T-helper 1 cell treated with Interleukin-12 subunit alpha and Interleukin-12 subunit beta and Interleukin-4 antibody, amounts not matched to agents 30 μg/mL and 1 μg/mL, for 36 hours (primary cell): ENCODE data around the gene EFHD2.
A peak's percentile ranks its signal among the peaks of the same experiment; 100 is the strongest.
"Not testable (repeated sequence)": the region's sequence is repeated elsewhere in the genome, so short reads cannot be mapped to it uniquely, and the experiment has no call there.

Experiments used
- H3K27ac Mint-ChIP-seq: one replicate; pipeline ENCODE4 v1.8.0; 2021; ENCODE audit warnings: mild to moderate bottlenecking, mixed read lengths
- H3K27me3 Mint-ChIP-seq: one replicate; pipeline ENCODE4 v1.8.0; 2021; ENCODE audit warnings: low read depth, mixed read lengths
- H3K36me3 Mint-ChIP-seq: one replicate; pipeline ENCODE4 v1.8.0; 2021; ENCODE audit warnings: low read depth, mixed read lengths
- H3K4me1 Mint-ChIP-seq: one replicate; pipeline ENCODE4 v1.8.0; 2021; ENCODE audit warnings: low read depth, mixed read lengths
- H3K4me3 Mint-ChIP-seq: one replicate; pipeline ENCODE4 v1.8.0; 2021; ENCODE audit warnings: mild to moderate bottlenecking, moderate library complexity, mixed read lengths
- H3K9me3 Mint-ChIP-seq: one replicate; pipeline ENCODE4 v1.8.0; 2021; ENCODE audit warnings: mixed read lengths

Gene EFHD2

DNA sequence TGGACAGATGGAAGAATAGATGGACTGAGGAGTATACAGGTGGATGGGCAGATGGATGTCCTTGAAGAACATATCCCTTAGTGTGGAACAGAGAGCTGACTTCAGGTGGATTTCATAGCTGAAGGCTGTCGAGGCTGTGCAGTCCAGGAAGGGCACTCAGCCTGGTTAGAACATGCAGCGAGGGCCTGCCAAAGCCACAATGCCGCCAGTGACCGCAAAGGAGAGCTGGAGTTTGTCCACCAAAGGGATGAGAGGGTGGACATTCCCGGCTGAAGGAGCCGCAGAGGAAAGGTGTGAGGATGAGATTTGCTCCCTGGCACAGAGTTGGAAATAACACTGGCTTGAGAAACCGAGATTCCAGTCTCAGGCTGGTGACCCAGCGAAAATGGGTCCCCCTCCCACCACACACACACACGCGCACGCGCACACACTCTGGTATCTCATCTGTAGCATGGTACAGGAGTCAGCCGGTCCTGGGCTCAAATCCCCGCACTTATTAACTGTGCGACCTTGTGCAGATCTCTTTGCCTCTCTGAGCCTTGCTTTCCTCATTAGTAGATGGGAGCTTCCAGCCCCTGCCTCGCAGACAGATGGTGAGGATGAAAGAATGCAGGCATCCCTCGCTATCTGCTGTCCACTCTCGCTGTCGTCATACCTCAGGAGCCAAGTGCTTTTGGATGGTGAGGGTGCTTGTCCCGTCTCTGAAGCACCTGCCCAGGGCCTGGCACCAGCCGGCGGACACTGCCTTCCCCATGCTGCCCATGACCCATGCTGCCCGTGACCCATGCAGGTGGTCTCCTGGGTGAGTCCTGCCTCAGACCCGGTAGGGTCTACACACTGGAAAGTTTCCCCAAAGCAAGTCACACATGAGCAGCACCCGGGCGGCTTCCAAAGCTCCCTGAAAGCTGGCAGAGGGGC, 26.8 kb upstream of the EFHD2 start:
- peaks cover 47% of the 10 kb centered on the region for H3K27me3 Mint-ChIP-seq
- H3K27ac Mint-ChIP-seq, result no peak overlapping the region
- no peaks in the 10 kb centered on the region for H3K9me3 Mint-ChIP-seq
- H3K4me3 Mint-ChIP-seq, result no peak overlapping the region
- H3K36me3 Mint-ChIP-seq, result no peaks in the 10 kb centered on the region
- H3K4me1 Mint-ChIP-seq, result peaks cover 9% of the 10 kb centered on the region

DNA sequence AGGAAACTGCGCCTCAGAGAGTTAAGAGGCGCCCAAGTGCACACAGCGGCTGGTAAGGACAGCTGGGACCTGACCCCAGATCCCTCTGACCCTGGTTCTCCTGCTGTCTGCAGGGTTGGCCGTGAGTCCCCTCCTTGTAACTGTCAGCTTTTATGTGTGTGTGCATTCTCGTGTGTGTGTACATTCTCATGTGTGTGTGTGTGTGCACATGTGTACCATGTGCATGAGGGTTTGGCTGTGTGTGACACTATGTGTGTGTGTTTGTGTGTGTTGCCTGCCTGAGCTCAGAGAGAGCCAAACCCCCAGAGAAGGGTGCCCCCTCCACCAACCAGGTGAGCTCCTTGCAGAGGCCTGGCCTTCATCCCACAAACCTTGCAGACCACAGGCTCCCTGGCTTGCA, 25.9 kb upstream of the EFHD2 start:
- Mint-ChIP-seq H3K36me3 (no peaks in the 10 kb centered on the region), H3K27me3 (peaks cover 47% of the 10 kb centered on the region), H3K4me1 (peaks cover 9% of the 10 kb centered on the region)

DNA sequence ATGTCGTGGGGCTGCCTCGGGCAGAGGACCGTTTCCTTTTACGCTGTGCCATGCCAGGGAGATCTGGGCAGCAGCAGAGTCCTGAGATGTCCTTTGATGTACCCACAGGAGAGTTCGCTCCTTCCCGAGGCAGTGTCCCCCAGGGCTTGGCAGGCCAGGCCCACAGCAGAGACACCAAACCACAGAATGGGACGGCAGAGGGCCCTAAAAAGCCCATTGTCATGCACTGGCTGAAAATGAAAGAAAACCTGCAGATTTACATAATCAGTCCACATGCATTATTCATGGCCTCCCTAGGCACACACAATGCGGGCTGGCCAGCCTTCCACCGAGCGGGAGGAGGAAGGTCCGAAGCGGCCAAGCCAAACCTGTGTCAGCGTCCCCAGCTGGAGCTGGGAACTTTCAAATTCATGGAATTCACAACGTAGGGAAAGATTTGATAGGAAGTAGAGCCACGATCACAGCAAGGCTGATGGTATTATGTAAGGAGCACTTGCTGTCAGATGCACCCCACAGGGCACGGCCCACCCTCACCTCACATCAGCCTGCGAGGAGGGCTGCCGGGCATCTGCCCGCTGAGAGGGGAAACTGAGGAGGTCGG, 25.3 kb upstream of the EFHD2 start:
- Mint-ChIP-seq H3K9me3 (no peaks in the 10 kb centered on the region), H3K27me3 (peaks cover 53% of the 10 kb centered on the region), H3K4me3 (peak overlapping the region; percentile 54), H3K36me3 (no peaks in the 10 kb centered on the region), H3K4me1 (peaks cover 9% of the 10 kb centered on the region), H3K27ac (no peak overlapping the region)

More for the DNA sequence above, 25.9 kb upstream of the EFHD2 start:
- no peak overlapping the region for H3K27ac Mint-ChIP-seq
- H3K4me3 Mint-ChIP-seq, result no peak overlapping the region
- no peaks in the 10 kb centered on the region for H3K9me3 Mint-ChIP-seq

DNA sequence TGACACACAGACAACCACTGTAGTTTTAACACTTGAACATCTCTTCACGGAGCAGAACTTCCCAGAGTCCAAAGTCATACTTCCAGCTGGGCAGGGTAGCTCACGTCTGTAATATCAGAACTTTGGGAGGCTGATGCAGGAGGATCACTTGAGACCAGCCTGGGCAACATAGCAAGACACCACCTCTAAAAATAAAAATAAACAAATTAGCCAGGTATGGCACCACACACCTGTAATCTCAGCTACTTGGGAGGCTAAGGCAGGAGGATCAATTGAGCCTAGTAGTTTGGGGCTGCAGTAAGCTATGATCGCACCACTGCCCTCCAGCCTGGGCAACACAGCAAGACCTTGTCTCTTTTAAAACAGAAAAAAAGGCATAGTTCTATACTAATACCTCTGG, 24.3 kb upstream of the EFHD2 start:
- peaks cover 47% of the 10 kb centered on the region for H3K27me3 Mint-ChIP-seq
- no peak overlapping the region for H3K4me3 Mint-ChIP-seq
- peaks cover 9% of the 10 kb centered on the region for H3K4me1 Mint-ChIP-seq
- no peak overlapping the region for H3K27ac Mint-ChIP-seq
- H3K9me3 Mint-ChIP-seq, result no peaks in the 10 kb centered on the region
- no peaks in the 10 kb centered on the region for H3K36me3 Mint-ChIP-seq

DNA sequence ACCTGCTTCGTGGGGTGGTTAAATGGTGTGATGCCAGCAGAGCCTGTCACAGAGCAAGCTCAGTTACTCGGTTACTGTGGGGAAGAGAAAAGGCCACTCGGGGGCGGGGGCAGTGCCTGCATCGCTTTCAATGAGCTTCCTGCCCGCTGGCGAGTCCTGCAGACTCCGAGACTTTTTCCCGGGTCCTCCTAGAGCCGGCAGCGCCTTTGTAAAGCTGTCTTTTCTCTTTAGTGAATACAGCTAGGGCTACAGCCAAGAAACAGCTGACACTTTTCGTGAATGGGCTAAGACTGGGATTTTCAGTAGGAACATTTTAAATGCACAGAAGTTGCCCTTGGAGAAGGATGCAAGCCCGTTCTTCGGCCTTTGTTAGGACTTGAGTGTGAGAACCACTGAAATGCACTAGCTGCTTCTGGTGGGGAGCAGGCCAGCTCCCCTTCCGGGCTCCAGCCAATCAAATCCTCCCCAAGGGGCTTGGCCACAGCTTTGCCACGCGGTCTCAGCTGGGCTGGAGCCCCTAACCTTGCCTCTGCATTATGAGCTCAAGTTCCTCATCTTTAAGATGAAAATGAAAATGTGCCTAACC, 23.4 kb upstream of the EFHD2 start:
- Mint-ChIP-seq H3K27me3 (peaks cover 45% of the 10 kb centered on the region), H3K27ac (no peak overlapping the region), H3K4me3 (no peak overlapping the region), H3K36me3 (no peaks in the 10 kb centered on the region), H3K9me3 (no peaks in the 10 kb centered on the region), H3K4me1 (peaks cover 9% of the 10 kb centered on the region)

DNA sequence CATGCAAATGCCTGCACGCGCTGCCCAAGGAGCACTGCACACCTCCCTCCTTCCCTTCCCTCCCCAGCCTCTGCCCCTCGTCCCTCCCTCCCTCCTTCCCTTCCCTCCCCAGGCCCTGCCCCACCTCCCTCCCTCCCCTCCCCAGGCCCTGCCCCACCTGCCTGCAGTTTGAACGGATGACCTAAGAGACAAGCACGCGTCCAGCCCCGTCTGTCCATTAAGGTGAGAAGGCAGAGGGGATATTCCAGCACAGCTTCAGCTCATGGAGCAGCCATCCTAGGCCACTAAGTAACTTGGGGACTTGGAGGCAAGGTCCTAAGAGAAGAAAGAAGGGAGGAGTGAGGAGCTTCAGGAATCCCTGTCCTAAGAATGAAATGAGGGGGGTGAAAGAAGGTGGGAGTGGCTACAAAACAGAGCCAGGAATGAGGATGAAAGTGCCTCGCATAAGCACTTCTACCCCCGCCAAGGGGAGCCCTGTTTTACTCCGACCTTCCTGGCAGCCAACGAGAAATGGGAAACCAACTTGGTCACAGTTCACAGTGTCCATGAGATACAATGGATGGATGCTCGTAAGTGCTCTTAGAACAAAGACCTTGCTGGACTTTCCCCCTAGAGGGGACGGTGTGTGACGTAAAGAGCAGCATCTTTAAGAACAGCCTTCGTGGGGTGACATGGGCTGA, 21.3 kb upstream of the EFHD2 start:
- Mint-ChIP-seq H3K4me3 (no peak overlapping the region), H3K27ac (no peak overlapping the region), H3K36me3 (no peaks in the 10 kb centered on the region), H3K4me1 (peaks cover 9% of the 10 kb centered on the region), H3K9me3 (no peaks in the 10 kb centered on the region), H3K27me3 (peaks cover 37% of the 10 kb centered on the region)

DNA sequence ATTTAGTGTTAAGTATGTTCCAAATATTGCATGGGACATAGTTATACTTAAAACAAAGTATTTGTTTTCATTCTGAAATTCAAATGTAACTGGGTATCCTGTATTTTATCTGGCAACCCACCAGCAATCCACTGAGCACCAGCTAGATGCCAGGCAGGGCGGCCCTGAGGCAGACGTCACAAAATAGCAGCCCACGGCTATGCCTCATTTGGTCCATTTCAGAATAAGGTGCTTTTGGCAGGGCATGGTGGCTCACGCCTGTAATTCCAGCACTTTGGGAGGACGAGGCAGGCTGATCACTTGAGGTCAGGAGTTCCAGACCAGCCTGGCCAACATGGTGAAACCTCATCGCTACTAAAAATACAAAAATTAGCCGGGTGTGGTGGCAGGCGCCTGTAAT, 19.9 kb upstream of the EFHD2 start:
- not testable (repeated sequence) for H3K36me3 Mint-ChIP-seq, H3K4me3 Mint-ChIP-seq

DNA sequence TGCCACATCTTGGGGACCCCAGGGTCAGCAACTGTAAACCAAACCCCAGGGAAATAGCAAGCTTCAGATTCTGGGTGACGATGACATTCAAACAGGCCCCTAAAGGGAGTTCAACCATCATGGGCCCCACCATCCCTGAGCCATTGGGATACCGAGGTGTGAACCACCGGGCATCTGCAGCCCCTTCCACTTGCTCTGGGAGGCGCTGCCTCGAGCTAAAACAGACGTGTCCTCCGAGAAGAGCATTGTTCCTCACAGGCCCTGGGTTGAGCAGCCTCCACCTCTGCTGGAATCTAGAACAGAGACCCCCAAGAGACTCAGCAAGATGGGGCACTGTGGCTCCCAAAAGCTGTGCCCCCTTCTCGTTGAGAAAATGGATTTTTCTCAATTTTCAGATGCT, 19.0 kb upstream of the EFHD2 start:
- Mint-ChIP-seq H3K9me3 (no peaks in the 10 kb centered on the region), H3K27ac (no peak overlapping the region), H3K4me1 (peaks cover 6% of the 10 kb centered on the region), H3K27me3 (peaks cover 31% of the 10 kb centered on the region), H3K36me3 (no peaks in the 10 kb centered on the region), H3K4me3 (no peak overlapping the region)

More for the DNA sequence above, 19.9 kb upstream of the EFHD2 start:
- not testable (repeated sequence) for H3K9me3 Mint-ChIP-seq, H3K4me1 Mint-ChIP-seq, H3K27ac Mint-ChIP-seq
- H3K27me3 Mint-ChIP-seq, result peaks cover 34% of the 10 kb centered on the region

DNA sequence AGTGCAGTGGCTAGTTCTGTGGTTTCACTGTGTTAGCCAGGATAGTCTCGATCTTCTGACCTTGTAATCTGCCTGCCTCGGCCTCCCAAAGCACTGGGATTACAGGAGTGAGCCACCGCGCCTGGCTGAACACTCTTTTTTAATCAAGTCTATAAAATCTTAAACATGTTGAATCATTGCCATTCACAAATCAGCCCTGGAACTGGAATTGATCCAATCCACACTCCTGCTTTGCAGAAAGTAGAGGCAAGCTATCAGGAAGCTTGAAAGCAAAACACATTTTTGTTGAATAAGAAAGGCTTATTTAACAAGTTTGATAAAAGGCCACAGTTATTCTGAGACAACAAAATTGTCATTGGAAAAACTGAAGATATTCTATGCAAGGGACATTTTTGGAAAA, 18.3 kb upstream of the EFHD2 start:
- Mint-ChIP-seq H3K9me3 (no peaks in the 10 kb centered on the region), H3K4me1 (no peaks in the 10 kb centered on the region), H3K4me3 (no peak overlapping the region), H3K27me3 (peaks cover 28% of the 10 kb centered on the region), H3K36me3 (no peaks in the 10 kb centered on the region), H3K27ac (no peak overlapping the region)

DNA sequence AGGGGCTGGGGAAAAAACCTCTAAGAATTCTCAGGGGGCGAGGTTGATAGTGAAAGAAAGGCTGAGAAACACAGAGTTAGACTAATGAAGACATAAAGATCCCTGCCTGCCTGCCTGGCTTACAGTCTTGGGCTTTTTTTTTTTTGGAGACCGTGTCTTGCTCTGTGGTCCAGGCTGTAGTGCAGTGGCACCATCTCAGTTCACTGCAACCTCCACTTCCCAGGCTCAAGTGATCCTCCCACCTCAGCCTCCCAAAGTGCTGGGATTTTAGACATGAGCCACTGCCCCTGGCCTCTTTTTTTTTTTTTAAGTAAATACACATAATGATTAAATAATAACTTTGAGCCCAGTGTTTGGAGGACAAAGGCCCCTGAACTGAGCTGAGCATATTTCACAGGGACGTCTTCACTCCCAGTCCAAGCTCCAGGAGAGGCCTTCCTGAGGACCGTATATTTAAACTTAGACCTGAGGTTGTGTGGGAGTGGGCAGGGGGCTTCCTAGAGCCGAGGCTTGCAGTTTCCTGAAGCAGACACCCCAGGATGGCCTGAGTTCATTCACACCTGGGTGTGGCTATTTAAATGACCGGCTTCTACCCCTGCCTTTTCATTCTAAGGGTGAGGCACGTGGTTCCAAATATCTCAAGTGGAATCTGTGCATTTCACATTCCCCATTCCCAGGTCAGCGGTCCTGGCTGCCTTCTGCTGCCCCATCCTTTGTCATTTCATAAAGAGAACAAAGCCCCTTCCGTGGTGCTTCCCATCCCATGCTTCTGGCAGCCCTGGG, 16.0 kb upstream of the EFHD2 start:
- Mint-ChIP-seq H3K4me3 (no peak overlapping the region), H3K4me1 (no peaks in the 10 kb centered on the region), H3K9me3 (peaks cover 4% of the 10 kb centered on the region), H3K36me3 (no peaks in the 10 kb centered on the region), H3K27ac (no peak overlapping the region), H3K27me3 (peaks cover 15% of the 10 kb centered on the region)

DNA sequence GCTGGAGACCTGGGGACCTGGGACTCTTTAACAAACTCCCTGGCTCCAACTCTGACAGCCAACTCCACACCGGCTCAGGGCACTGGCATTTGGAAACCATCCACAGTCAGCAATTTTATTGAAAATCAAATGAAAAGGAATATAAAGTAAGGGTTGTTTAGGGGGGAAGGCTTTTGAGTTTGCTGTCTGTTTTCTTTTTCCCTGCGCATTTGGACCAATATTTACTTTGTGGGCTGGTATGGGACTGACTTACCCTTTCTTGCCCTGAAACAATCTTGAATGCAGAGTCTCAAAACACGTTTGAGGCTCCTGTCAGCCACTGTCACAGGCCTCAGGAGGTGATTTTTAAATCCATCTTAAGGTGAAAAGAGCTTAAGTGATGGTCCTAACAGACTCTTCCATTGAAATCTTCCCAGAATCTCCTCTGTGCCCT, 15.4 kb upstream of the EFHD2 start:
- peaks cover 9% of the 10 kb centered on the region for H3K27me3 Mint-ChIP-seq
- H3K9me3 Mint-ChIP-seq, result peaks cover 4% of the 10 kb centered on the region
- H3K36me3 Mint-ChIP-seq, result no peaks in the 10 kb centered on the region
- no peaks in the 10 kb centered on the region for H3K4me1 Mint-ChIP-seq
- H3K27ac Mint-ChIP-seq, result no peak overlapping the region
- H3K4me3 Mint-ChIP-seq, result no peak overlapping the region

DNA sequence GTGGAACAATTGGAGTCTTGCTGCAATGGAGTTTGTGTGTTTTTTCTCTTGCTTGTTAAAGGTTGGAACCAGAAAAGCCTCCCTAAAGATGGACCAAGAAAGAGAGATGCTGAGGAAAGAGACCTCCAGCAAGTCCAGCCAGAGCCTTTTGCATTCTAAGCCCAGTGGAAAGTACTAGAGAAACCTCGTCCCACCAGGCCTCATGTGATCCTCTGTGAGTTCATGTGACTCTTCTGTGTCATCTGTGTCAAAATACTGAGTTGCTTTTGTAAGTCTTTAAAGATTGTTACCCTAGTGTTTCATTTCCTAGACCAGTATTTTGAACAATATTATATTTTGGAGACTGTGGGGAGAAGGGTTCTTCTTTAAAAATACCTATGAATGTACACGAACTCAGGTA, 12.5 kb upstream of the EFHD2 start:
- Mint-ChIP-seq H3K4me3 (no peak overlapping the region), H3K36me3 (peaks cover 1% of the 10 kb centered on the region), H3K9me3 (peaks cover 8% of the 10 kb centered on the region), H3K27ac (no peak overlapping the region), H3K4me1 (peaks cover 5% of the 10 kb centered on the region), H3K27me3 (peaks cover 9% of the 10 kb centered on the region)

DNA sequence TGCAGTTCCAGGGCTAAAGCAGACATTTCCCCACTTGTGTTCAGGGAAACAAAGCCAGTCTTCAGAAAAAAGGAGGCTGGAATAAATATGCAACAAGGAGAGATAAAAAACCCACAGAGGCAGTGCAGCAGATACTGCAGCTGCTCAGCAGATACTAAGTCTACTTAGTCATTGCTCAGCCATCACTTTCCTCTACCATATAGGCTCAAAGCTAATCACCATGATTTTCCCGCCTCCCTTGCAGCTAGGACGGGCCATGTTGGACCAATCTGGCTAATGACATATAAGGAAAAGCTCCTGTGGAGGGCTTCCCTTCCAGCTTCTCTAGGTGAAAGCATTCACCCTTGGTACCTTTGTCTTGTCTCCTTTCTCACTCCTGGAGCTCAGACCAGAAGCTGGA, 10.0 kb upstream of the EFHD2 start:
- Mint-ChIP-seq H3K27ac (no peak overlapping the region), H3K4me3 (no peak overlapping the region), H3K27me3 (peaks cover 6% of the 10 kb centered on the region), H3K4me1 (peaks cover 5% of the 10 kb centered on the region), H3K36me3 (peaks cover 1% of the 10 kb centered on the region), H3K9me3 (peaks cover 8% of the 10 kb centered on the region)

DNA sequence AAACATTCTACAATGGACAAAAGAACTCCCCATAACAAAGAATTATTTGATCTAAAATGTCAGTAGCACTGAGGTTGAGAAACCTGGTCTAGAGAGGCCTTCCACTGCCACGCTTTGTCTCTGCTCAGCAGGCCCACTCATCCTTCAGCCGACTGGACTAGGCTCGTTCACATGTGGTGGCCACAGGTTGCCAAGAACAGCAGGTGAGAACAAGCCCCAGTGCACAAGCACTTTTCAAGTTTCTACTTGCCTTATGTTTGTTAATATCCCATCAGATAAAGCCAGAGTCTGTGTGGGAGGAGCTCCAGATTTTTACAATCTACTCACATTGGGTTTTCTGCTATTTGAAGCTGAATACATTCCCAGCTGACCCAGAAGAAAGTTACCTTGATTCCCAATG, 9.1 kb upstream of the EFHD2 start:
- peaks cover 8% of the 10 kb centered on the region for H3K9me3 Mint-ChIP-seq
- H3K4me3 Mint-ChIP-seq, result no peak overlapping the region
- H3K27ac Mint-ChIP-seq, result no peak overlapping the region
- H3K36me3 Mint-ChIP-seq, result peaks cover 1% of the 10 kb centered on the region
- H3K27me3 Mint-ChIP-seq, result peaks cover 9% of the 10 kb centered on the region
- peaks cover 5% of the 10 kb centered on the region for H3K4me1 Mint-ChIP-seq
